ENCODE results near the gene TASP1.

GRCh38 chr20:13395232-13395631 lies 243.5 kb downstream of the TASP1 start:
- TF ChIP-seq, protein P1, sequence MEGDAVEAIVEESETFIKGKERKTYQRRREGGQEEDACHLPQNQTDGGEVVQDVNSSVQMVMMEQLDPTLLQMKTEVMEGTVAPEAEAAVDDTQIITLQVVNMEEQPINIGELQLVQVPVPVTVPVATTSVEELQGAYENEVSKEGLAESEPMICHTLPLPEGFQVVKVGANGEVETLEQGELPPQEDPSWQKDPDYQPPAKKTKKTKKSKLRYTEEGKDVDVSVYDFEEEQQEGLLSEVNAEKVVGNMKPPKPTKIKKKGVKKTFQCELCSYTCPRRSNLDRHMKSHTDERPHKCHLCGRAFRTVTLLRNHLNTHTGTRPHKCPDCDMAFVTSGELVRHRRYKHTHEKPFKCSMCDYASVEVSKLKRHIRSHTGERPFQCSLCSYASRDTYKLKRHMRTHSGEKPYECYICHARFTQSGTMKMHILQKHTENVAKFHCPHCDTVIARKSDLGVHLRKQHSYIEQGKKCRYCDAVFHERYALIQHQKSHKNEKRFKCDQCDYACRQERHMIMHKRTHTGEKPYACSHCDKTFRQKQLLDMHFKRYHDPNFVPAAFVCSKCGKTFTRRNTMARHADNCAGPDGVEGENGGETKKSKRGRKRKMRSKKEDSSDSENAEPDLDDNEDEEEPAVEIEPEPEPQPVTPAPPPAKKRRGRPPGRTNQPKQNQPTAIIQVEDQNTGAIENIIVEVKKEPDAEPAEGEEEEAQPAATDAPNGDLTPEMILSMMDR (IDR thresholded peaks at IDR 0.05): no peak
- no peak for TF ChIP-seq POLR2A (IDR thresholded peaks at IDR 0.05)
- TF ChIP-seq POLR2AphosphoS5 (IDR thresholded peaks at IDR 0.05): no peak
- no peak for TF ChIP-seq EP300 (IDR thresholded peaks at IDR 0.05; ENCODE audit: low read depth)

Measured in transverse colon (tissue), 4 donors.